ENCODE data around the gene TP53I3. TPM values are rescaled to one million over a fixed set of nuclear protein-coding genes. Genes with fewer than 3 reads are reported as not detected.
A peak's percentile ranks its signal among the peaks of the same experiment; 100 is the strongest.

Gene TP53I3
- total RNA-seq, 4 donors from 2014 or later: 6.7 to 15.5 (median 12.3) TPM

DNA sequence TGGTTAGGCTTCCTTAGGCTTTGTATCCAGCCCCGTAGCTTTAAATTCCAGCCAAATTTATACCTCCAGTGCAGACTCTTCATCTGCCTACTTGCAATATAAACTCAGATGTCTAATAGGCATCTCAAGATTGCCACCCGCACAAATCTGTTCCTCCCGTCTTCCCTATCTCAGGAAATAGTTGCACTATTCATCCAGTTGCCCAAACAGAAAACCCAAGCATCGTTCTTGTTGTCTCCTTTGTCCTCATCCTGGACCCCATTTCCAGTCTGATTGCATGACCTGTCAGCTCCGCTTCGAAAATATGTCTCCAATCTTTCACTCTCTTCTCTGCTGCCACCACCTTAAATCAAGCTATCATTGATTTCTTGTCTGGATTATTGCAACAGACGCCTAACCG is 32.8 kb downstream of the TP53I3 start:
- Histone ChIP-seq H3K9me3 (no peaks in the 10 kb centered on the region), H3K4me1 (peaks cover 23% of the 10 kb centered on the region), H3K27me3 (no peaks in the 10 kb centered on the region), H3K36me3 (no peaks in the 10 kb centered on the region), H3K4me3 (no peak overlapping the region), H3K27ac (no peak overlapping the region)
- WGBS: 78% methylated on average over 8 of the region's 8 CpGs
- DNase-seq (ENCODE audit: low spot score in 2 of 2): no peak
- TF ChIP-seq EP300 (IDR thresholded peaks at IDR 0.05): no peak
- no peak for TF ChIP-seq POLR2A (IDR thresholded peaks at IDR 0.05)
- no peak for TF ChIP-seq POLR2AphosphoS5 (IDR thresholded peaks at IDR 0.05)
- TF ChIP-seq, protein P1, sequence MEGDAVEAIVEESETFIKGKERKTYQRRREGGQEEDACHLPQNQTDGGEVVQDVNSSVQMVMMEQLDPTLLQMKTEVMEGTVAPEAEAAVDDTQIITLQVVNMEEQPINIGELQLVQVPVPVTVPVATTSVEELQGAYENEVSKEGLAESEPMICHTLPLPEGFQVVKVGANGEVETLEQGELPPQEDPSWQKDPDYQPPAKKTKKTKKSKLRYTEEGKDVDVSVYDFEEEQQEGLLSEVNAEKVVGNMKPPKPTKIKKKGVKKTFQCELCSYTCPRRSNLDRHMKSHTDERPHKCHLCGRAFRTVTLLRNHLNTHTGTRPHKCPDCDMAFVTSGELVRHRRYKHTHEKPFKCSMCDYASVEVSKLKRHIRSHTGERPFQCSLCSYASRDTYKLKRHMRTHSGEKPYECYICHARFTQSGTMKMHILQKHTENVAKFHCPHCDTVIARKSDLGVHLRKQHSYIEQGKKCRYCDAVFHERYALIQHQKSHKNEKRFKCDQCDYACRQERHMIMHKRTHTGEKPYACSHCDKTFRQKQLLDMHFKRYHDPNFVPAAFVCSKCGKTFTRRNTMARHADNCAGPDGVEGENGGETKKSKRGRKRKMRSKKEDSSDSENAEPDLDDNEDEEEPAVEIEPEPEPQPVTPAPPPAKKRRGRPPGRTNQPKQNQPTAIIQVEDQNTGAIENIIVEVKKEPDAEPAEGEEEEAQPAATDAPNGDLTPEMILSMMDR (IDR thresholded peaks at IDR 0.05): no peak

DNA sequence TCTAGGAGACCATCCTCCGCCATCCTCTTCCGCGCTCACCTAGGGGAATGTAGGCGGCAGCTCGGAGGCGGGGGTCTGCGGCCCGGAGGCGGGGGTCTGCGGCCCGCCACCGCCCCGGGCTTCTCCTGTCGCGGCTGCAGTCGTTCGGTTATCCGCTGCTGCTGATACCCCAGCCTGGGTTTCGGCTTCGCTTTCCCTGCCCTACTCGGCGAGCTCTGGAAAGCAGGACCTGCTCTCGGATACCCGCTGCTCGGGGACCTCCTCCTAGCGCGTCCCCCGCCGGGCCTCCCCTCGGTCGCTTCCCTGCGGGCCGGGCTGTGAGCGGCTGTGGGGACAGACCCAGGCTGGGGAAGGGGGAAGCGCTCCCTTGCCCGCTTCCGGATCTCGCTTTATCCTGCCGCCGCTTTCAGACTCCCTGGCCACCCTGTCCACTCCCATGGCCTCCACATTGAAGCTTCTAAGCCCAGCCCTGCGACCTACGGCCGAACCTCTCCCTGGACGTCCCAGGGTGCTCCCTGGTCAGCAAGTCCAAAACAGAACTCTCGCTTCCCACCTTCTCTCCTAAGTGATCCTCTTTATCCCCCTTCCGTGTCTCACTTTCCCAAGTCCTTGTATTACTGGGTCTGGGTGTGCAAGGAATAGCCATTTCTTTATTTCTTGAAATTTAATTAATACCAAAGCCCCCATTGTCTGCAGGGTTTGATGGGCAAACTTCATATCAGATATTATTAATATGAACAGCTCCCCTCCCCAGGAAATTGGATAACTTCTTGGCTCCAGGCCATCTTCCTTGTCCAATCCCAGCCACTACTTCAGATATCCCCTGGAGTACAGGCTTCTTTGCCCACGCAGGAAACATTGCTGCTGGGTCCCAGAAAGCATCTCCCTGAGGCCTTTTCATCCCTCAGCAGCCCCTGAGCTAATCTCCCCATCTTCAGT is 34.3 kb downstream of the TP53I3 start:
- Histone ChIP-seq H3K27ac (no peak overlapping the region), H3K4me1 (peaks cover 33% of the 10 kb centered on the region), H3K4me3 (peak overlapping the region; percentile 69), H3K36me3 (no peaks in the 10 kb centered on the region), H3K9me3 (no peaks in the 10 kb centered on the region), H3K27me3 (no peaks in the 10 kb centered on the region)
- peak in 1 of 2 donors; percentile 69 for DNase-seq (ENCODE audit: low spot score in 2 of 2)
- TF ChIP-seq POLR2AphosphoS5 (IDR thresholded peaks at IDR 0.05) (no peak), EP300 (IDR thresholded peaks at IDR 0.05) (no peak)
- TF ChIP-seq, protein P1 (IDR thresholded peaks at IDR 0.05): no peak
- WGBS: 18% methylated on average over 11 of the region's 47 CpGs

DNA sequence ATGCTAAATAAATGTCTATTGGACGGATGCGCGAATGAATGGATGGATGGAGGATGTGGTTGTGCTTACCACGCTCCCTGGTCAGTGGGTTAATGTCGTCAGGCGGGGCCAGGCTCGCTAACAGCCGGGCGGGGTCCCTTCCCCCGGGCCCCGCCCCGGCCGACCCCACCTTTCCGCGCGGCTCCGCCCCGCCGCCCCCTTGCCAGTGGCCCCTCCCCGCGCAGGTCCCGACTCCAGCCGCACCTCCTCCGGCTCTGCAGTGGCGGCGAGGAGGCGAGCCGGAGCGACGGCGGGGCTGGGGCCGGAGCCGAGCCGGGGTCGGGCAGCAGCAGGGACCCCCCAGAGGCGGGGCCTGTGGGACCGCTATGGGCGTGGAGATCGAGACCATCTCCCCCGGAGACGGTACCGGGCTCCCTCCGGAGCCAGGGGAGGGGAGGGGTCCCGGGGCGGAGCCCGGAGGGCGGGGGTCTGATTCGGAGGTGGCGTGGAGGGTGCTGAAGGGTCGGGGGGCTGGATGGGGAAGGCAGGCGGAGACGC is 35.1 kb downstream of the TP53I3 start, which contains the start of gene FKBP1B:
TSS of gene FKBP1B (plus strand) at position 257 of the 537 bp plus-strand sequence. CDS start at position 366, 109 bp downstream.
- Histone ChIP-seq H3K27ac (no peak within 1 kb of the TSS), H3K4me1 (peaks cover 33% of the 10 kb centered on the region), H3K4me3 (peak within 1 kb of the TSS; percentile 69), H3K36me3 (no peaks in the 10 kb centered on the region), H3K27me3 (no peaks in the 10 kb centered on the region), H3K9me3 (no peaks in the 10 kb centered on the region)
- DNase-seq (ENCODE audit: low spot score in 2 of 2): peak in 1 of 2 donors; percentile 75
- no peak for TF ChIP-seq POLR2A (IDR thresholded peaks at IDR 0.05)
- TF ChIP-seq EP300 (IDR thresholded peaks at IDR 0.05): no peak
- TF ChIP-seq POLR2AphosphoS5 (IDR thresholded peaks at IDR 0.05): no peak
- TF ChIP-seq, protein P1 (IDR thresholded peaks at IDR 0.05): no peak
- under 1% methylated on average over 38 of the region's 52 CpGs for WGBS

DNA sequence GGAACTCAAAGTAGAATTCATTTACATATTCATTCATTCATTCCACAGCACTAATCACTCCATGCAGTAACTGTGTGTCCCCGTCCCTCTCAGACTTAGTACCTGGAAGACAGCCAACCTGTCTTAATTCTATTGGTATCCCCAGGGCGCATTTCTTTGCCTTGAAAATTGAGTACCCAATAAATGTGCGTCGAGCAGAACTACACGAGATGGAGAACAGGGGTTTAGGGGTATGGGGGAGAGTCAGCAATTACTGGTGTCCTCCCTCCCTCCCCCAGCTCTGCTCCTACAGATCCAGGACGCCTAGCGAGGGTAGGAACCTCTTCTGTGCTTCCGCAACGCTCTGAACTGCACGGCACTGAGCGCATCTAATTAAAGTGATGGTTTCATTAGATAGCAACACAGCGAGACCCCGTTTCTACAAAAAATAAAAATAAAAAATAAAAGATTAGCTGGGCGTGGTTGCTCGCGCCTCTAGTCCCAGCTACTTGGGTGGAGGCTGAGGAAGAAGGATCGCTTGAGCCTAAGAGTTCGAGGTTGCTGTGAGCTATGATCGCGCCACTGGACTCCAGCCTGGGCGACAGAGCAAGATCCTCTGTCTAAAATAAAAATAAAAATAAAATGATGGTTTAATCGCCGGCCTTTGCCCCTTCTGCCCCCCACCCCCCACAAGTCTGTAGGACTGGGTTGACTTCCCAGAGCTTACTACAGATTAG is 35.7 kb downstream of the TP53I3 start:
- no peak for DNase-seq (ENCODE audit: low spot score in 2 of 2)
- H3K4me3 ChIP-seq: peak overlapping the region; percentile 69
- H3K36me3 ChIP-seq: no peaks in the 10 kb centered on the region
- H3K9me3 ChIP-seq: no peaks in the 10 kb centered on the region
- H3K27ac ChIP-seq: no peak overlapping the region
- 23% methylated on average over 23 of the region's 23 CpGs for WGBS
- no peaks in the 10 kb centered on the region for H3K27me3 ChIP-seq
- TF ChIP-seq POLR2AphosphoS5 (IDR thresholded peaks at IDR 0.05) (no peak), POLR2A (IDR thresholded peaks at IDR 0.05) (no peak), EP300 (IDR thresholded peaks at IDR 0.05) (no peak)
- TF ChIP-seq, protein P1 (IDR thresholded peaks at IDR 0.05): no peak
- peaks cover 33% of the 10 kb centered on the region for H3K4me1 ChIP-seq

DNA sequence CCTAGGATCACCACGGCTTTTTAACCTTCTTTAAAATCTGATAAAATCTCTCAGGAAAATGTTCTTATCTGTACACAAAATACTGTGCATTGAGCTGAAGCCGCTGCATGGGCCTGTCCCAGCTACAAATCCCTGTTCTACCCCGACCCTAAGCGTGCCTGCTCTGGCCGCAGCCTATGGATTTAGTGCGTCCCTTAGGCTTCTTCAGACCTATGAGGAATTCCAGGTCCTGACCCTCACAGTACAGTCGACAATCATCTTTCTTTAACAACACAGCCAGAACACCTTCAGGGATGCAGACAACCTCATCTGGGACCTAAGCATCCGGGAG is 37.0 kb downstream of the TP53I3 start:
- Histone ChIP-seq H3K4me1 (peaks cover 33% of the 10 kb centered on the region), H3K27me3 (no peaks in the 10 kb centered on the region), H3K27ac (no peak overlapping the region), H3K4me3 (peak overlapping the region; percentile 67), H3K9me3 (no peaks in the 10 kb centered on the region), H3K36me3 (no peaks in the 10 kb centered on the region)
- 37% methylated on average over 8 of the region's 8 CpGs for WGBS
- TF ChIP-seq POLR2A (IDR thresholded peaks at IDR 0.05): no peak
- TF ChIP-seq POLR2AphosphoS5 (IDR thresholded peaks at IDR 0.05): no peak
- TF ChIP-seq, protein P1 (IDR thresholded peaks at IDR 0.05): no peak
- TF ChIP-seq EP300 (IDR thresholded peaks at IDR 0.05): no peak
- DNase-seq (ENCODE audit: low spot score in 2 of 2): no peak
